CD14-positive monocyte (primary cell): Measurements from ENCODE around the gene USE1. TPM values are rescaled to one million over a fixed set of nuclear protein-coding genes. Genes with fewer than 3 reads are reported as not detected.

ENCODE experiments used
- DNase-seq, 3 donors: peaks; one replicate each; pipeline ENCODE4 v3.0.0-alpha.2; 2011 to 2022
- H2AFZ ChIP-seq: 2 replicates; pipeline ENCODE4 v1.6.0; 2012; ENCODE audit warnings: mild to moderate bottlenecking, low read depth, low read length, inconsistent platforms; ENCODE audit not compliant: insufficient read depth, poor library complexity, severe bottlenecking
- H3K27ac ChIP-seq, 2 donors: 1 replicate in 1 of 2; 2 replicates in 1 of 2; pipeline ENCODE4 v1.5.1; 2012 to 2013; ENCODE audit warnings: low read length in 2 of 2, control low read depth in 1 of 2, inconsistent platforms in 1 of 2, low read depth in 1 of 2, mild to moderate bottlenecking in 1 of 2
- H3K27me3 ChIP-seq, 2 donors: one replicate each; pipeline versions ENCODE4 v1.6.0 to v1.6.1; 2011 to 2013; ENCODE audit warnings: low read length in 2 of 2; ENCODE audit not compliant: control insufficient read depth in 2 of 2, insufficient read depth in 2 of 2
- H3K36me3 ChIP-seq, 2 donors: replicated peaks in 1 of 2; 1 replicate in 1 of 2; 2 replicates in 1 of 2; pipeline versions ENCODE4 v1.5.1 to v1.6.1; 2012 to 2013; ENCODE audit warnings: low read length in 2 of 2, control low read depth in 1 of 2, inconsistent platforms in 1 of 2, mild to moderate bottlenecking in 1 of 2; ENCODE audit not compliant: insufficient read depth in 2 of 2, control insufficient read depth in 1 of 2
- H3K4me1 ChIP-seq, 2 donors: 1 replicate in 1 of 2; 2 replicates in 1 of 2; pipeline versions ENCODE4 v1.5.1 to v1.6.1; 2012 to 2013; ENCODE audit warnings: low read length in 2 of 2, control low read depth in 1 of 2, inconsistent platforms in 1 of 2, mild to moderate bottlenecking in 1 of 2, moderate library complexity in 1 of 2; ENCODE audit not compliant: insufficient read depth in 2 of 2, control insufficient read depth in 1 of 2
- H3K4me2 ChIP-seq: replicated peaks from 2 replicates; pipeline ENCODE3; 2012; ENCODE audit warnings: low read length, moderate library complexity, mild to moderate bottlenecking; ENCODE audit not compliant: poor library complexity, severe bottlenecking; ENCODE audit errors: extremely low read depth
- H3K4me3 ChIP-seq, 3 experiments: fragments of 200-600 bp in 1 of 3; sonication (generic) in 1 of 3; replicated peaks in 1 of 3; 1 replicate in 2 of 3; 2 replicates in 1 of 3; pipeline ENCODE4 v1.5.1; 2011 to 2013; ENCODE audit warnings: low read length in 3 of 3, mild to moderate bottlenecking in 3 of 3, control low read depth in 2 of 3, low read depth in 2 of 3, inconsistent platforms in 1 of 3, moderate library complexity in 1 of 3
- H3K79me2 ChIP-seq: 2 replicates; pipeline ENCODE4 v1.6.0; 2012; ENCODE audit warnings: mild to moderate bottlenecking, control low read depth, inconsistent platforms, low read length, moderate library complexity; ENCODE audit not compliant: insufficient read depth
- H3K9ac ChIP-seq: 2 replicates; pipeline ENCODE4 v1.6.0; 2017; ENCODE audit warnings: low read length, mild to moderate bottlenecking; ENCODE audit not compliant: insufficient read depth, poor library complexity, severe bottlenecking
- H3K9me3 ChIP-seq, 2 donors: replicated peaks in 1 of 2; 1 replicate in 1 of 2; 2 replicates in 1 of 2; pipeline versions ENCODE4 v1.5.1 to v1.6.1; 2012 to 2013; ENCODE audit warnings: low read length in 2 of 2, control low read depth in 1 of 2; ENCODE audit not compliant: control insufficient read depth in 1 of 2, insufficient read depth in 1 of 2
- H4K20me1 ChIP-seq: 2 replicates; pipeline ENCODE4 v1.6.0; 2012; ENCODE audit warnings: mild to moderate bottlenecking, low read length, control low read depth, moderate library complexity; ENCODE audit not compliant: insufficient read depth
- H3K27ac Mint-ChIP-seq, 7 donors: one replicate each; pipeline ENCODE4 v1.8.0; 2020; ENCODE audit warnings: mild to moderate bottlenecking in 7 of 7, mixed read lengths in 7 of 7, moderate library complexity in 6 of 7, inconsistent platforms in 2 of 7
- H3K27me3 Mint-ChIP-seq, 3 donors: one replicate each; pipeline ENCODE4 v1.8.0; 2021 to 2022; ENCODE audit warnings: low read depth in 3 of 3, mild to moderate bottlenecking in 3 of 3, mixed read lengths in 3 of 3, moderate library complexity in 3 of 3, inconsistent platforms in 1 of 3
- H3K36me3 Mint-ChIP-seq, 2 donors: one replicate each; pipeline ENCODE4 v1.8.0; 2020; ENCODE audit warnings: mixed read lengths in 2 of 2, inconsistent platforms in 1 of 2, mild to moderate bottlenecking in 1 of 2
- H3K4me1 Mint-ChIP-seq: one replicate; pipeline ENCODE4 v1.8.0; 2020; ENCODE audit warnings: mild to moderate bottlenecking, mixed read lengths
- H3K4me3 Mint-ChIP-seq, 2 donors: one replicate each; pipeline ENCODE4 v1.8.0; 2020; ENCODE audit warnings: mild to moderate bottlenecking in 2 of 2, mixed read lengths in 2 of 2, moderate library complexity in 1 of 2
- H3K9me3 Mint-ChIP-seq, 7 donors: one replicate each; pipeline ENCODE4 v1.8.0; 2020 to 2022; ENCODE audit warnings: mixed read lengths in 7 of 7, mild to moderate bottlenecking in 6 of 7, moderate library complexity in 6 of 7, inconsistent platforms in 2 of 7
- WGBS: methylation state at CpG from one replicate; pipeline ENCODE4 v1.1.5; 2013; ENCODE audit warnings: missing lambda C conversion rate; ENCODE audit not compliant: insufficient coverage; 5-methylcytosine and 5-hydroxymethylcytosine counted together
- intact Hi-C, 2 donors: fragments of 100-400 bp; cut with micrococcal nuclease; formaldehyde crosslinking; loops; one replicate each; pipeline versions ENCODE4 v1.15.0 to v1.15.1; 2023
- polyA plus RNA-seq, 3 donors: library from polyadenylated mRNA; depleted of rRNA in 1 of 3; unstranded in 2 of 3; stranded (reverse) in 1 of 3; fragments of 300-500 nt in 2 of 3; fragments of >200 nt in 1 of 3; fragmentation: Illumina TruSeq in 2 of 3; gene quantifications; 1 replicate in 2 of 3; 2 replicates in 1 of 3; pipeline ENCODE4 v1.2.3, GENCODE V29; 2012 to 2021
- TF ChIP-seq, protein P1 (sequence below): fragments of 200-600 bp; IDR thresholded peaks from one replicate; pipeline ENCODE4 v1.8.0; 2022; ENCODE audit warnings: antibody characterized with exemption, mild to moderate bottlenecking

USE1 gene
- polyA plus RNA-seq, 3 donors = 26.5 to 39.8 (median 29.7) TPM

- H3K27ac ChIP-seq = peak overlapping the region in 1 of 2 donors; percentile 78
- H2AFZ ChIP-seq = no peak overlapping the region
- no peak overlapping the region for H3K9ac ChIP-seq
- TF ChIP-seq, protein P1, sequence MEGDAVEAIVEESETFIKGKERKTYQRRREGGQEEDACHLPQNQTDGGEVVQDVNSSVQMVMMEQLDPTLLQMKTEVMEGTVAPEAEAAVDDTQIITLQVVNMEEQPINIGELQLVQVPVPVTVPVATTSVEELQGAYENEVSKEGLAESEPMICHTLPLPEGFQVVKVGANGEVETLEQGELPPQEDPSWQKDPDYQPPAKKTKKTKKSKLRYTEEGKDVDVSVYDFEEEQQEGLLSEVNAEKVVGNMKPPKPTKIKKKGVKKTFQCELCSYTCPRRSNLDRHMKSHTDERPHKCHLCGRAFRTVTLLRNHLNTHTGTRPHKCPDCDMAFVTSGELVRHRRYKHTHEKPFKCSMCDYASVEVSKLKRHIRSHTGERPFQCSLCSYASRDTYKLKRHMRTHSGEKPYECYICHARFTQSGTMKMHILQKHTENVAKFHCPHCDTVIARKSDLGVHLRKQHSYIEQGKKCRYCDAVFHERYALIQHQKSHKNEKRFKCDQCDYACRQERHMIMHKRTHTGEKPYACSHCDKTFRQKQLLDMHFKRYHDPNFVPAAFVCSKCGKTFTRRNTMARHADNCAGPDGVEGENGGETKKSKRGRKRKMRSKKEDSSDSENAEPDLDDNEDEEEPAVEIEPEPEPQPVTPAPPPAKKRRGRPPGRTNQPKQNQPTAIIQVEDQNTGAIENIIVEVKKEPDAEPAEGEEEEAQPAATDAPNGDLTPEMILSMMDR = no peak
- peaks cover 34% of the 10 kb centered on the region for H4K20me1 ChIP-seq
- no peaks in the 10 kb centered on the region for H3K9me3 ChIP-seq
- intact Hi-C loops = loop anchor here in 1 of 2 donors (5.0 kb wide), 1 partner anchor 60 kb away; no protein-coding TSS in a partner anchor
- H3K9me3 Mint-ChIP-seq = peaks cover 0 to 2% (median 0%) of the 10 kb centered on the region in 7 donors
- H3K4me2 ChIP-seq = no peak overlapping the region
- no peak overlapping the region for H3K4me3 Mint-ChIP-seq
- H3K4me1 Mint-ChIP-seq = peaks cover 9% of the 10 kb centered on the region
- no peaks in the 10 kb centered on the region for H3K27me3 ChIP-seq
- peak overlapping the region in 3 of 7 donors; percentile 27 to 87 (median 58) for H3K27ac Mint-ChIP-seq
- no peak for DNase-seq
- peaks cover 8% of the 10 kb centered on the region for H3K79me2 ChIP-seq
- H3K4me1 ChIP-seq = peaks cover 10 to 15% of the 10 kb centered on the region in 2 donors
- H3K4me3 ChIP-seq = no peak overlapping the region
- H3K36me3 Mint-ChIP-seq = peaks cover 70 to 96% of the 10 kb centered on the region in 2 donors
- H3K36me3 ChIP-seq = peaks cover 90 to 99% of the 10 kb centered on the region in 2 donors
- H3K27me3 Mint-ChIP-seq = peaks cover 0 to 2% (median 0%) of the 10 kb centered on the region in 3 donors
- 96% methylated on average over 8 of the region's 8 CpGs for WGBS
Measured at GRCh38 chr19:17171874-17172273, 43.3 kb upstream of the USE1 start.

- peaks cover 10 to 15% of the 10 kb centered on the region in 2 donors for H3K4me1 ChIP-seq
- 93% methylated on average over 25 of the region's 33 CpGs for WGBS
- Mint-ChIP-seq H3K4me3 (no peak overlapping the region), H3K9me3 (peaks cover 0 to 2% (median 0%) of the 10 kb centered on the region in 7 donors), H3K27me3 (peaks cover 0 to 2% (median 0%) of the 10 kb centered on the region in 3 donors), H3K4me1 (peaks cover 9% of the 10 kb centered on the region), H3K36me3 (peaks cover 76 to 97% of the 10 kb centered on the region in 2 donors), H3K27ac (peak overlapping the region; percentile 69 to 93 (median 86))
- H3K27ac ChIP-seq = peak overlapping the region; percentile 50 to 78
- peaks cover 90 to 99% of the 10 kb centered on the region in 2 donors for H3K36me3 ChIP-seq
- H2AFZ ChIP-seq = no peak overlapping the region
- H3K4me3 ChIP-seq = no peak overlapping the region
- no peak overlapping the region for H3K9ac ChIP-seq
- intact Hi-C loops = loop anchor here in 1 of 2 donors (5.0 kb wide), 1 partner anchor 60 kb away; no protein-coding TSS in a partner anchor
- no peaks in the 10 kb centered on the region for H3K27me3 ChIP-seq
- no peak overlapping the region for H3K4me2 ChIP-seq
- no peaks in the 10 kb centered on the region for H3K9me3 ChIP-seq
- peaks cover 8% of the 10 kb centered on the region for H3K79me2 ChIP-seq
- TF ChIP-seq, protein P1 = no peak
- no peak for DNase-seq
- H4K20me1 ChIP-seq = peaks cover 31% of the 10 kb centered on the region
Measured at GRCh38 chr19:17172624-17173345, 42.4 kb upstream of the USE1 start.
